ENCODE data around the gene EEF1A2. TPM values are rescaled to one million over a fixed set of nuclear protein-coding genes. Genes with fewer than 3 reads are reported as not detected.

The EEF1A2 gene
- total RNA-seq, result 1.3 and 3.0 TPM in 2 replicates

GRCh38 chr20:63498960-63499337, at the start of gene EEF1A2:
Gene EEF1A2 (minus strand): TSS chr20:63499083. CDS start chr20:63497763, 1,320 bp downstream.

GRCh38 chr20:63547725-63548480, 49.0 kb upstream of the EEF1A2 start, which contains the start of gene SRMS:
Gene SRMS (minus strand): TSS chr20:63547749. CDS start chr20:63547463, 286 bp downstream.

GRCh38 chr20:63536997-63537524, 38.2 kb upstream of the EEF1A2 start, which contains the start of gene PTK6:
Gene PTK6 (minus strand): TSS chr20:63537376. CDS start chr20:63537314, 62 bp downstream.

GRCh38 chr20:63520504-63520933, 21.6 kb upstream of the EEF1A2 start, which contains the start of gene PPDPF:
Gene PPDPF (plus strand): TSS chr20:63520765. CDS start chr20:63521309, 544 bp downstream.

GRCh38 chr20:63471981-63472831, 26.7 kb downstream of the EEF1A2 start, which contains the start of gene KCNQ2:
Gene KCNQ2 (minus strand): TSS chr20:63472655. CDS start chr20:63472463, 192 bp downstream.

Other genes starting within 250 kb of the EEF1A2 start
- gene NKAIN4, start 244.6 kb downstream of the EEF1A2 start, total RNA-seq, result 0.18 TPM in 1 of 2 replicates, not detected in the other
- 68.0 and 93.2 TPM in 2 replicates for gene ARFGAP1, start 226.3 kb downstream of the EEF1A2 start, total RNA-seq
- not detected in 2 replicates for gene COL20A1, start 205.9 kb downstream of the EEF1A2 start, total RNA-seq
- gene CHRNA4, start 137.7 kb downstream of the EEF1A2 start, total RNA-seq, result not detected in 2 replicates
- not detected in 2 replicates for gene KCNQ2, start 26.4 kb downstream of the EEF1A2 start, total RNA-seq
- 17.5 and 24.5 TPM in 2 replicates for gene PPDPF, start 21.7 kb upstream of the EEF1A2 start, total RNA-seq
- gene PTK6, start 38.3 kb upstream of the EEF1A2 start, total RNA-seq, result under 0.01 and 0.09 TPM in 2 replicates
- not detected in 2 replicates for gene SRMS, start 48.7 kb upstream of the EEF1A2 start, total RNA-seq
- 0.46 and 0.57 TPM in 2 replicates for gene FNDC11, start 55.1 kb upstream of the EEF1A2 start, total RNA-seq
- 27.0 and 29.2 TPM in 2 replicates for gene HELZ2, start 75.2 kb upstream of the EEF1A2 start, total RNA-seq
- gene GMEB2, start 128.0 kb upstream of the EEF1A2 start, total RNA-seq, result 7.4 and 8.4 TPM in 2 replicates
- 2.1 and 2.3 TPM in 2 replicates for gene STMN3, start 154.3 kb upstream of the EEF1A2 start, total RNA-seq
- 6.1 and 9.2 TPM in 2 replicates for gene RTEL1, start 159.2 kb upstream of the EEF1A2 start, total RNA-seq
- 0.65 and 1.3 TPM in 2 replicates for gene TNFRSF6B, start 197.6 kb upstream of the EEF1A2 start, total RNA-seq
- gene ARFRP1, start 208.9 kb upstream of the EEF1A2 start, total RNA-seq, result 30.2 and 35.4 TPM in 2 replicates
- gene ZGPAT, start 209.0 kb upstream of the EEF1A2 start, total RNA-seq, result 14.3 and 15.6 TPM in 2 replicates
- gene LIME1, start 237.6 kb upstream of the EEF1A2 start, total RNA-seq, result 1.6 and 2.2 TPM in 2 replicates
- 14.4 and 18.3 TPM in 2 replicates for gene SLC2A4RG, start 240.7 kb upstream of the EEF1A2 start, total RNA-seq